Parathyroid adenoma (tissue), 2 donors: ENCODE measurements around the gene BTBD7.

Experiments
- H2AFZ ChIP-seq: fragments of 300-600 bp; sonication (generic); one replicate; pipeline ENCODE4 v1.7.0; 2017; ENCODE audit warnings: antibody characterized with exemption, mild to moderate bottlenecking
- H3K27ac ChIP-seq: fragments of 300-600 bp; sonication (generic); one replicate; pipeline ENCODE4 v1.7.0; 2017
- H3K27me3 ChIP-seq: fragments of 300-600 bp; sonication (generic); one replicate; pipeline ENCODE4 v1.7.0; 2017; ENCODE audit warnings: low read length; ENCODE audit not compliant: control insufficient read depth, insufficient read depth
- H3K36me3 ChIP-seq: fragments of 300-600 bp; sonication (generic); one replicate; pipeline ENCODE4 v1.7.0; 2017; ENCODE audit warnings: low read length; ENCODE audit not compliant: control insufficient read depth, insufficient read depth
- H3K4me1 ChIP-seq: fragments of 300-600 bp; sonication (generic); one replicate; pipeline ENCODE4 v1.7.0; 2017; ENCODE audit warnings: control low read depth
- H3K4me2 ChIP-seq: fragments of 300-600 bp; sonication (generic); one replicate; pipeline ENCODE4 v1.7.0; 2017; ENCODE audit warnings: low read length
- H3K4me3 ChIP-seq: fragments of 300-600 bp; sonication (generic); one replicate; pipeline ENCODE4 v1.7.0; 2017; ENCODE audit warnings: low read depth, low read length
- H3K79me2 ChIP-seq: fragments of 300-600 bp; sonication (generic); one replicate; pipeline ENCODE4 v1.7.0; 2017; ENCODE audit warnings: control low read depth
- H3K9ac ChIP-seq: fragments of 300-600 bp; sonication (generic); one replicate; pipeline ENCODE4 v1.7.0; 2017; ENCODE audit warnings: mild to moderate bottlenecking
- H3K9me3 ChIP-seq: fragments of 300-600 bp; sonication (generic); one replicate; pipeline ENCODE4 v1.7.0; 2017; ENCODE audit warnings: low read length; ENCODE audit not compliant: control insufficient read depth
- CTCF ChIP-seq: fragments of 300-600 bp; sonication (generic); IDR thresholded peaks from one replicate; pipeline ENCODE4 v1.7.0; 2017; ENCODE audit warnings: antibody characterized with exemption, mild to moderate bottlenecking
- donor health status: primary hyperparathyroidism.

Gene BTBD7

GRCh38 chr14:93302688-93303581, 29.9 kb downstream of the BTBD7 start:
- TF ChIP-seq CTCF = no peak
- Histone ChIP-seq H3K9ac (no peak overlapping the region), H3K36me3 (no peaks in the 10 kb centered on the region), H3K4me3 (no peak overlapping the region), H3K4me1 (peaks cover 16% of the 10 kb centered on the region), H3K9me3 (no peaks in the 10 kb centered on the region), H3K27me3 (no peaks in the 10 kb centered on the region), H3K4me2 (no peak overlapping the region), H2AFZ (no peak overlapping the region), H3K79me2 (peaks cover 38% of the 10 kb centered on the region), H3K27ac (no peak overlapping the region)

- no peak overlapping the region for H2AFZ ChIP-seq
- H3K4me2 ChIP-seq = peak overlapping the region; percentile 55
- H3K4me1 ChIP-seq = peaks cover 16% of the 10 kb centered on the region
- H3K36me3 ChIP-seq = no peaks in the 10 kb centered on the region
- peaks cover 30% of the 10 kb centered on the region for H3K79me2 ChIP-seq
- TF ChIP-seq CTCF = no peak
- no peaks in the 10 kb centered on the region for H3K27me3 ChIP-seq
- peak overlapping the region; percentile 25 for H3K4me3 ChIP-seq
- H3K9ac ChIP-seq = no peak overlapping the region
- H3K9me3 ChIP-seq = no peaks in the 10 kb centered on the region
- peak overlapping the region; percentile 6 for H3K27ac ChIP-seq
Observed at GRCh38 chr14:93301821-93302447, 30.9 kb downstream of the BTBD7 start.

GRCh38 chr14:93299866-93300265, 33.0 kb downstream of the BTBD7 start:
- Histone ChIP-seq H3K4me1 (peaks cover 16% of the 10 kb centered on the region), H3K9ac (no peak overlapping the region), H2AFZ (no peak overlapping the region), H3K27me3 (no peaks in the 10 kb centered on the region), H3K27ac (no peak overlapping the region), H3K4me2 (no peak overlapping the region), H3K79me2 (peaks cover 21% of the 10 kb centered on the region), H3K36me3 (no peaks in the 10 kb centered on the region), H3K4me3 (no peak overlapping the region), H3K9me3 (no peaks in the 10 kb centered on the region)
- no peak for TF ChIP-seq CTCF

- Histone ChIP-seq H3K27ac (no peak overlapping the region), H3K9me3 (no peaks in the 10 kb centered on the region), H3K9ac (no peak overlapping the region), H3K36me3 (no peaks in the 10 kb centered on the region), H3K4me3 (no peak overlapping the region), H3K27me3 (no peaks in the 10 kb centered on the region), H3K79me2 (peaks cover 16% of the 10 kb centered on the region), H3K4me2 (no peak overlapping the region), H2AFZ (no peak overlapping the region), H3K4me1 (peaks cover 16% of the 10 kb centered on the region)
- no peak for TF ChIP-seq CTCF
Observed at GRCh38 chr14:93299416-93299815, 33.4 kb downstream of the BTBD7 start.
